Choroid plexus epithelial cell (primary cell): ENCODE measurements around the gene CCNF.

Source experiments
- DNase-seq: peaks from one replicate; pipeline ENCODE4 v3.0.0-alpha.2; 2010; ENCODE audit warnings: low read depth
- H3K4me3 ChIP-seq: 2 replicates; pipeline ENCODE4 v1.5.1; 2011; ENCODE audit warnings: low read depth, mild to moderate bottlenecking, control low read depth, low read length, moderate library complexity
- TF ChIP-seq, protein P1 (sequence below): conservative IDR thresholded peaks from 2 replicates; pipeline ENCODE4 v1.5.1; 2011; ENCODE audit warnings: low read depth, mild to moderate bottlenecking, control low read depth, inconsistent platforms, low read length, moderate library complexity

Gene CCNF

DNA sequence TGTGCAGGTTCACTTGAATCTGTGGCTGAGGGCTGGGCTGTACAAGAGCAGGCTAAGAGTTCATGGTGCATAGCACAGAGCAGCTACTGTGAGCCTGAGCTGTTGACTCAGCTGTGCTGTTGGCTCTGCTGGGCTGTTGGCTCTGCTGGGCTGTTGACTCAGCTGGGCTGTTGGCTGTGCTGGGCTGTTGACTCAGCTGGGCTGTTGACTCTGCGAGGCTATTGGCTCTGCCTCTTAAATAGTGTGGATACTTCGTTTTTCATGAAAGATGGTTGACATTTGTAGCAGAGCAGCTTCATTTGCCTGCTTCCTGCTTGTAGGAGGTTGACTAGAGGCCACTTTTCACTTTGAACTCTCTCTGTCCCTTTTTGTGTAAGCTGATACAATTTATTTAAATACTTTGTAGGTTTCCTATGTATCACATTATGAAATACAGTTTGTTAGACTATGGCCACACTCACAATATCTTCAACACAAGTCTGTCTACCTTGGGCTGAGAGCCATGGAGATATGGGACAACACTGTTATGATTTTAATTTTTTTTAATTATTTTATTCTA is 40.3 kb upstream of the CCNF start:
- TF ChIP-seq, protein P1, sequence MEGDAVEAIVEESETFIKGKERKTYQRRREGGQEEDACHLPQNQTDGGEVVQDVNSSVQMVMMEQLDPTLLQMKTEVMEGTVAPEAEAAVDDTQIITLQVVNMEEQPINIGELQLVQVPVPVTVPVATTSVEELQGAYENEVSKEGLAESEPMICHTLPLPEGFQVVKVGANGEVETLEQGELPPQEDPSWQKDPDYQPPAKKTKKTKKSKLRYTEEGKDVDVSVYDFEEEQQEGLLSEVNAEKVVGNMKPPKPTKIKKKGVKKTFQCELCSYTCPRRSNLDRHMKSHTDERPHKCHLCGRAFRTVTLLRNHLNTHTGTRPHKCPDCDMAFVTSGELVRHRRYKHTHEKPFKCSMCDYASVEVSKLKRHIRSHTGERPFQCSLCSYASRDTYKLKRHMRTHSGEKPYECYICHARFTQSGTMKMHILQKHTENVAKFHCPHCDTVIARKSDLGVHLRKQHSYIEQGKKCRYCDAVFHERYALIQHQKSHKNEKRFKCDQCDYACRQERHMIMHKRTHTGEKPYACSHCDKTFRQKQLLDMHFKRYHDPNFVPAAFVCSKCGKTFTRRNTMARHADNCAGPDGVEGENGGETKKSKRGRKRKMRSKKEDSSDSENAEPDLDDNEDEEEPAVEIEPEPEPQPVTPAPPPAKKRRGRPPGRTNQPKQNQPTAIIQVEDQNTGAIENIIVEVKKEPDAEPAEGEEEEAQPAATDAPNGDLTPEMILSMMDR, result no peak
- no peak overlapping the region for H3K4me3 ChIP-seq
- peak; percentile 50 for DNase-seq

DNA sequence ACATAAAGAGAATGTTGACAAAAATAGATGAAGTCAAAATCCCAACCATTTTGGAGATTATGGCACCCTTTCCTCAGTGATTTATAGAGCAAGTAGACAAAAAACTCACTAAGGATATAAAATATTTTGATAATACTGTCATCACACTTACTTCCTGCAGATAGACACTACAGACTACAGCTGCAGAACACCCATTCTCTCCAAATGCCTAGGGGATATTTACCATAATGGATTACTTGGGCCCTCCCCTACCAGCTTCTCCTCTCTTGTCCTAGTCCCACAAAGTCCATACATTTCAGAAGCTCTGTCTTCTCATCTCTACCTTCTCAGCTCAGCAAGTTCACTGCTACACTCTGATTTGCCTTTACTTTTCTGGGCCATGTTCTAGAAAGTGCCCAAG is 37.2 kb upstream of the CCNF start:
- TF ChIP-seq, protein P1, result no peak
- no peak for DNase-seq
- no peak overlapping the region for H3K4me3 ChIP-seq

DNA sequence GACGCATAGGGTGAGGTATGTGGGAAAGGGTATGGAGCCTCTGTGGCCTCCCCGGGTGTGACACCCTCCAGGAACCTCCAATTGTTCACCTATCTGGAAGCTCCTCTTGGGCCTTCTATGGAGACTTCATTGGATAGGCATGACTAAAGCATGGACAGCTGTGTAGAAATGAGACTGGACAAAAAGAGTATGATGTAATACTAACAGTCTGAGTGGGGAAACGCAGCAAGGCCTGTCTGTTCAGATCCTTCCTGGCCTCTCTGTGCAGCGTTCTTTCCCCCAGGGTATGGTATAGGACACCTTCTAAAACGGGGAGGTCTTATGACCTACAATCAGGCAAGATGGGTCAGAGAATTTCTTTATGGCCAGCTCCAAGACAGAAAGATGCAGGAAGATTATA is 30.7 kb upstream of the CCNF start:
- TF ChIP-seq, protein P1, result no peak
- H3K4me3 ChIP-seq, result no peak overlapping the region

GRCh38 chr16:2404099-2404498 is 25.1 kb upstream of the CCNF start:
- TF ChIP-seq, protein P1, result no peak

More for the DNA sequence above, 30.7 kb upstream of the CCNF start:
- no peak for DNase-seq

DNA sequence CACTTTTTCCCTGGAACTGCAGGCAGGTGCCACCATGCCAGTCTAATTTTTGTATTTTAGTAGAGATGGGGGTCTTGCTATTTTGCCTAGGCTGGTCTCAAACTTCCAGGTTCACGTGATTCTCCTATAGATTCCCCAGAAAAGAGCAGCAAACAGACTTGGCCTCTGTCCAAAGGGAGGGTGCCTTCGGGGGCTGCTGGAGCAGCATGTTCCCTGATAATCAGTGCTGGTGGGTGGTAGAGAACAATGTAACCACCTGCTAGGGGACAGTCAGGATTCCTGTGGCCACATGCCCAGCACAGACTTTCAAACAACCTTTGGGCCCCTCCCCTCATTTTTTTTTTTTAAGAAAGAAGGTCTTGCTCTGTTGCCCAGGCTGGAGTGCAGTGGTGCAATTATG is 14.2 kb upstream of the CCNF start:
- no peak for DNase-seq
- no peak overlapping the region for H3K4me3 ChIP-seq
- TF ChIP-seq, protein P1, result no peak

More at GRCh38 chr16:2404099-2404498, 25.1 kb upstream of the CCNF start:
- DNase-seq, result no peak
- no peak overlapping the region for H3K4me3 ChIP-seq

GRCh38 chr16:2420035-2420434 is 9.2 kb upstream of the CCNF start:
- TF ChIP-seq, protein P1, result no peak
- peak; percentile 42 for DNase-seq
- no peak overlapping the region for H3K4me3 ChIP-seq

DNA sequence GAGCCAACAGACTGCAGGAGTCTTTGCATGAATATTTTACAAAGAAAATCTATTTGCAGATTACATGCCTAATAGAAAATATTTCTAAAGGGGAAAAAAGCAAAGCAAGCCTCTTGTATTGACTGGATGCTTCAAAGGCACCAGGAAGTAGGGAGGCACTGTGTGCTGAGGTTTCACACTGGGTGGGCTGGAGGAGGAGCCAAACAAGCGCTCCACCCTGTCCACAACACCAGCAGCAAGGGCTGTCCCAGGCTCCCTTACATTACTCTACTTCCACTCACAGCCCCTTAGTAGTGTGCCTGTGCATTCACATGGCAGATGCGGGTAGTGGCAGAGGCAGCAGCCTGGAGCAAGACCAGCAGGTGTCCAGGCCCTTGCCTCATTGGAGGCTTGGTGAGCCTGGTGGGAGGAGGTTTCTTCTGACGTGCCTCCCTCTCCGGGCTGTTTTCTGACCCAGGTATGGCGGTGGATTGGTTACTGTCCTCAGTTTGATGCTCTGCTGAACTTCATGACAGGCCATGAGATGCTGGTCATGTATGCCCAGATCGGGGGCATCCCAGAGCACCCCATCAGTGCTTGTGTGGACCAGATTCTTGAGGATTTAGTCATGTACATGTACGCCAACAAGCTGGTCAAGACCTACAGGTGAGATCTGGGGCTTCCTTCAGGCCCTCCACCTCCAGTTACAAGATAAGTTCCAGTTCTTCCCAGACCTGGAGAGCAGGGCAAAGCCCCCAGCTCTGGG is 7.0 kb upstream of the CCNF start:
- DNase-seq, result no peak
- H3K4me3 ChIP-seq, result no peak overlapping the region
- TF ChIP-seq, protein P1, result no peak
